Right lobe of liver (tissue), 6 donors: ENCODE data around the gene FYCO1. TPM values are rescaled to one million over a fixed set of nuclear protein-coding genes. Genes with fewer than 3 reads are reported as not detected.

Source experiments
- ATAC-seq, 4 donors: fragments of 200-7000 bp; cut with Tn5 transposase; one replicate each; pipeline ENCODE4 v1.9.1; 2020; ENCODE audit warnings: mild to moderate bottlenecking in 4 of 4, moderate library complexity in 4 of 4
- DNase-seq, 3 donors: peaks; one replicate each; pipeline ENCODE4 v3.0.0-alpha.2; 2020
- H3K27ac ChIP-seq, 3 donors: fragments of 200-600 bp; one replicate each; pipeline ENCODE4 v1.8.0; 2022
- H3K27me3 ChIP-seq, 2 donors: fragments of 200-600 bp; one replicate each; pipeline ENCODE4 v1.8.0; 2022
- H3K36me3 ChIP-seq, 4 donors: fragments of 200-600 bp; sonication (generic) in 1 of 4; one replicate each; pipeline versions ENCODE4 v1.5.1 to v1.8.0; 2017 to 2022; ENCODE audit warnings: control low read depth in 1 of 4
- H3K4me1 ChIP-seq, 4 donors: fragments of 200-600 bp; sonication (generic) in 1 of 4; one replicate each; pipeline versions ENCODE4 v1.5.1 to v1.8.0; 2017 to 2022; ENCODE audit warnings: control low read depth in 1 of 4
- H3K4me3 ChIP-seq, 3 donors: fragments of 200-600 bp; one replicate each; pipeline ENCODE4 v1.8.0; 2022
- H3K9me3 ChIP-seq, 4 donors: fragments of 200-600 bp; sonication (generic) in 1 of 4; one replicate each; pipeline versions ENCODE4 v1.5.1 to v1.8.0; 2017 to 2022; ENCODE audit warnings: control low read depth in 1 of 4
- POLR2A ChIP-seq: fragments of 450-650 bp; IDR thresholded peaks from one replicate; pipeline ENCODE4 v1.6.1; 2017; ENCODE audit warnings: antibody characterized with exemption, mild to moderate bottlenecking
- WGBS: methylation state at CpG from one replicate; pipeline ENCODE4 v1.1.6; 2018; ENCODE audit warnings: low coverage, low lambda C conversion rate; ENCODE audit not compliant: insufficient coverage; ENCODE audit errors: missing lambda C conversion rate; 5-methylcytosine and 5-hydroxymethylcytosine counted together
- intact Hi-C, 2 donors: fragments of 100-400 bp; cut with DNase I; formaldehyde crosslinking; loops; one replicate each; pipeline versions ENCODE4 v1.11.2 to v1.14.1; 2022
- total RNA-seq, 6 experiments: library from RNA; depleted of rRNA in 2 of 6; stranded (reverse); fragments of >200 nt in 2 of 6; fragmentation: NEBNext Ultra II Directional in 3 of 6; extraction: Animal tissue kit (Norgen Biotek cat#: 25700) in 3 of 6; gene quantifications; one replicate each; pipeline versions ENCODE4 v1.1.0 to v1.2.4, GENCODE V29; 2016 to 2023
- TF ChIP-seq, protein P1 (sequence below), 4 donors: fragments of 200-600 bp in 3 of 4; fragments of 450-650 bp in 1 of 4; IDR thresholded peaks; one replicate each; pipeline versions ENCODE4 v1.5.1 to v1.8.0; 2016 to 2022; ENCODE audit warnings: antibody characterized with exemption in 4 of 4, mild to moderate bottlenecking in 2 of 4
- donor health status: DM: no; HTN: yes; CAD: no.
- donor health status: DM: no; HTN: no; CAD: no.
- donor health status: DM: no; HTN: no; CAD: no.
- donor health status: DM: no; HTN: yes; CAD: no.
- donor health status: DM: no; HTN: yes; CAD: no.

FYCO1 gene
- total RNA-seq, 6 experiments from 2014 or later: 16.0 to 22.0 (median 21.0) TPM

DNA sequence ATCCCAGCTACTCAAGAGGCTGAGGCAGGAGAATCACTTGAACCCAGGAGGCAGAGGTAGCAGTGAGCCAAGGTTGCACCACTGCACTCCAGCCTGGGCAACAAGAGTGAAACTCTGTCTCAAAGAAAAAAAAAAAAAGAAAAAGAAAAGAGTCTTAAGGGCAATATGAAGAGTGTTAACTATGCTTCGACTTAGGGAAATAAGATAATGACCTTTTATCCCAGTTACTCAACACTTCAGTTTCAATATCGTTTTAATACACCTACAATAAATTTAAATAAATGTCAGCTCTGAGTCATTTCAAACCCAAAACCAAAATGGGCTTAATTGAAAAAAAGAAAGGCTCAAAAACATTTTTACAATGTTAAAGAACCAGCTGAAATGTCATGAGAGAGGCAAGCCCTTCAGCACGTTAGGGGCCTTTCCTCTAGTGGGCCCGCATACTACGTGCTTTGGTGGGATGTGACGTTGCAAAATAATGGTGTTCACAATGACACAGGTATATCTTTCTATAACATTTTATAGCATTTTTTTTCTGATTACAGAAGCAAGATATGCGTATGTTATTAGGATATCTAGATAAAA is 15.3 kb downstream of the FYCO1 start:
- no peaks in the 10 kb centered on the region for H3K27me3 ChIP-seq
- peaks cover 4 to 71% (median 15%) of the 10 kb centered on the region in 4 donors for H3K36me3 ChIP-seq
- peaks cover 0 to 13% (median 6%) of the 10 kb centered on the region in 4 donors for H3K4me1 ChIP-seq
- no peaks in the 10 kb centered on the region for H3K9me3 ChIP-seq
- TF ChIP-seq, protein P1, sequence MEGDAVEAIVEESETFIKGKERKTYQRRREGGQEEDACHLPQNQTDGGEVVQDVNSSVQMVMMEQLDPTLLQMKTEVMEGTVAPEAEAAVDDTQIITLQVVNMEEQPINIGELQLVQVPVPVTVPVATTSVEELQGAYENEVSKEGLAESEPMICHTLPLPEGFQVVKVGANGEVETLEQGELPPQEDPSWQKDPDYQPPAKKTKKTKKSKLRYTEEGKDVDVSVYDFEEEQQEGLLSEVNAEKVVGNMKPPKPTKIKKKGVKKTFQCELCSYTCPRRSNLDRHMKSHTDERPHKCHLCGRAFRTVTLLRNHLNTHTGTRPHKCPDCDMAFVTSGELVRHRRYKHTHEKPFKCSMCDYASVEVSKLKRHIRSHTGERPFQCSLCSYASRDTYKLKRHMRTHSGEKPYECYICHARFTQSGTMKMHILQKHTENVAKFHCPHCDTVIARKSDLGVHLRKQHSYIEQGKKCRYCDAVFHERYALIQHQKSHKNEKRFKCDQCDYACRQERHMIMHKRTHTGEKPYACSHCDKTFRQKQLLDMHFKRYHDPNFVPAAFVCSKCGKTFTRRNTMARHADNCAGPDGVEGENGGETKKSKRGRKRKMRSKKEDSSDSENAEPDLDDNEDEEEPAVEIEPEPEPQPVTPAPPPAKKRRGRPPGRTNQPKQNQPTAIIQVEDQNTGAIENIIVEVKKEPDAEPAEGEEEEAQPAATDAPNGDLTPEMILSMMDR (IDR thresholded peaks at IDR 0.05): no peak
- no peak for TF ChIP-seq POLR2A
- intact Hi-C loops: no loop called here
- no peak for ATAC-seq
- 81% methylated on average over 7 of the region's 7 CpGs for WGBS
- no peak overlapping the region for H3K27ac ChIP-seq
- no peak overlapping the region for H3K4me3 ChIP-seq
- DNase-seq: no peak

DNA sequence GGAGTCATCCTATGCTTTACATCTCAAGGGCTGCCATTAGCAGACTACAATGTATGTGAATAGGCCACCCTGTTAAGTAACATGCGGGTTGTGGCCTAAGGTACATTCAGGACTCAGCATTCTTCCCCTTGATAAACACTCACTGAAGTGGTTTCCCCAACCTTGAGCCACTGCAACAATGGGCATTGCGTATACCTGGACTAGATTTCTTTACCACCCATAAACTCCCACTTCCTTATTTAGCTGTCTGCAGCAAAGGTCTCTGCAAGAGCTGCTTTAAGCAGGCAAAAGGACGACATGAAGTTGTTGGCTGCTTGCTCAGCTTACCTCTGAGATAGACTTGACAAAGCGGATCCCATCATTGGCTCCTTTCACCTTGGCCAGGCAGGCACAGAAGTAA is 16.2 kb downstream of the FYCO1 start:
- no peak for TF ChIP-seq POLR2A
- TF ChIP-seq, protein P1 (IDR thresholded peaks at IDR 0.05): no peak
- H3K9me3 ChIP-seq: no peaks in the 10 kb centered on the region
- WGBS: 93% methylated on average over 3 of the region's 4 CpGs
- no peak overlapping the region for H3K4me3 ChIP-seq
- intact Hi-C loops: no loop called here
- DNase-seq: no peak
- H3K4me1 ChIP-seq: peaks cover 0 to 5% (median under 1%) of the 10 kb centered on the region in 4 donors
- ATAC-seq: no peak
- H3K36me3 ChIP-seq: peaks cover 4 to 76% (median 15%) of the 10 kb centered on the region in 4 donors
- H3K27me3 ChIP-seq: no peaks in the 10 kb centered on the region
- no peak overlapping the region for H3K27ac ChIP-seq

DNA sequence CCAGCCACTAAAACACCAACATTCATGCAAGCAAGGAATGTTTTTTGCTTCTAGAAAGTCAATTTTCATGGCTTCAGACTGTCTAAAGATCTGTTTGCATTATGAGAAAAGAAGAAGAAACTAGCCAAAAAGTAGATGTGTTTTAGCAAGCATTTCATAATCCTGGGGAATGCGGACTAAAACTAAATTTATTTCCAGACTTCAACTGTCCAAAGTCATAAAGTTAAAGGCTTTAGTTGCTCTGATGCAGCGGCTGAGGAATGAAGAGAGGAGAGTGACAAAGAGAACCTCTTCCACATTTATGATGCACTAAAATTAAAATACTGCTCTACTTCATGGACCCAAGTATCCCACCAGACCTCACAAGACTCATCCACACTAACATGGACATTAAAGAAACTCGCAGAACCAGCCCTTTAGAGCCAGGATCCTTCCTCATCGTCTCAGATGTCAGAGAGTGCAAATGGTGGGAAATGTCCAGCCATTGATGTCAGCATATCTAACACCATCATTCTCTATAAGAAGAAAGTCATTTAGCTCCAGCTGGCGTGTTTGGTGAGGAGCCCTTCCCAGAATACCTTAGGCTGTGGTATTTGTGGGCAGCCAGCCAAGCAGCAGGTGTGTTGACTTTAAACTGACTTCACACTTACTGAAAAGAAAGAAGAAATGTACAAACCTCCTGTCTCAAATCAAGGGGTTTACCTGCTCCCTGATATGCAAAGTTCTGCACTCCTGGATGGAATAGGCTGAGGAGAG is 17.4 kb downstream of the FYCO1 start:
- no peak for TF ChIP-seq POLR2A
- TF ChIP-seq, protein P1 (IDR thresholded peaks at IDR 0.05): no peak

DNA sequence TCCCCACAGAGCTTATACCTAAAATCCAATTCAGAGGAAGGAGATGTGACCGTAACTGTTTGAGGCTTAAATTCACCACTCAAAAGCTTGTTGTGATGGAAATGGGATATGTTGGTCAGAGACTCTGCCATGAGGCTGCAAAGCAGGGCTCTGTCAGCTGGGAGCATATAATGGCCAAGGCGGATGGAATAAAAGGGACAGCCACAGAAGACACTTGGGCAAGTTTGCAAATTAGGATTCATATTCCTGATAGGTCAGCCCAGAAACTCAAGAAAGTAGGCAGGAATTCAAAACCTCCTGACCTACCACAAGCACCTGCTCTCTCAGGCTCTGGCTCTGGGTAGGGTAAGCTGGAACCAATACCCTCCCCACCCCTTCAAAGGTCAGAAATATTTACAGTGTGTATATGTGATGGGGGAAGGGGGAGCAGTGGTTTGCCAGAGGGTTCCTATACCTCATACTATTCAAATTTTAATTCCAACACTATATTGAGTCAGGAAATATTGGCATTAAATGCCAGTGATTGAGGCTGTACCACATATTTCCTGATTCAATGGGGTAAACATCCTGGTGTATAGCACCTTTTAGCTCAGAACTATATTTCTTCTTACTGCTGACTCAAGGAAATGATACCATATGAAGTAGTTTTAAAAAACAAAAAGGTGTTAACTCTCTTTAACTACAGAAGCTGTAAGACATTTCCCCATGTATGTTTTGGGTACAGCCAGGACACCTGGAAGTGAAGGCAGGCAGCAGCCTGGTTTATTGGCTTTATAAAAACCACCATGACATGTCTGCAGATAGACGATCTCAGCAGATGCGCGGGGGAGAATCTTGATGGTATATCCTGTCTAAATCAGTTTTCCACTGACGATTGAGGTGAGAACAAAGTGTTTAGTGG is 19.2 kb downstream of the FYCO1 start:
- Histone ChIP-seq H3K9me3 (no peaks in the 10 kb centered on the region), H3K27ac (peak overlapping the region in 1 of 3 donors; percentile 8), H3K36me3 (peaks cover 4 to 59% (median 6%) of the 10 kb centered on the region in 4 donors), H3K27me3 (no peaks in the 10 kb centered on the region), H3K4me1 (no peaks in the 10 kb centered on the region), H3K4me3 (no peak overlapping the region)
- no peak for TF ChIP-seq POLR2A
- TF ChIP-seq, protein P1 (IDR thresholded peaks at IDR 0.05): no peak
- DNase-seq (no peak), ATAC-seq (peak in 1 of 4 donors; percentile 42)
- 67% methylated on average over 5 of the region's 6 CpGs for WGBS
- intact Hi-C loops: no loop called here

More for the DNA sequence above, 17.4 kb downstream of the FYCO1 start:
- peaks cover 4 to 71% (median 13%) of the 10 kb centered on the region in 4 donors for H3K36me3 ChIP-seq
- intact Hi-C loops: no loop called here
- no peaks in the 10 kb centered on the region for H3K27me3 ChIP-seq
- no peak overlapping the region for H3K27ac ChIP-seq
- DNase-seq: no peak
- ATAC-seq: peak in 2 of 4 donors; percentile 11 to 32
- WGBS: 97% methylated on average over 2 of the region's 5 CpGs
- H3K4me1 ChIP-seq: no peaks in the 10 kb centered on the region
- H3K9me3 ChIP-seq: no peaks in the 10 kb centered on the region
- H3K4me3 ChIP-seq: no peak overlapping the region
